ENCODE results near the gene MLLT3.

- TF ChIP-seq CTCF (IDR thresholded peaks at IDR 0.05; ENCODE audit: control extremely low read depth in 1 of 3, insufficient read depth in 1 of 3, low read depth in 1 of 3, low read length in 3 of 3) (no peak), TAF7 (optimal IDR thresholded peaks at IDR 0.05; ENCODE audit: borderline replicate concordance, low read depth, low read length) (no peak), EZH2 (IDR thresholded peaks at IDR 0.05; ENCODE audit: low read depth, low read length, severe bottlenecking) (no peak), POLR2AphosphoS5 (IDR thresholded peaks at IDR 0.05; ENCODE audit: low read depth, low read length) (no peak), EP300 (IDR thresholded peaks at IDR 0.05; ENCODE audit: borderline replicate concordance in 1 of 2, low read depth in 2 of 2, low read length in 2 of 2) (no peak), GABPA (IDR thresholded peaks at IDR 0.05; ENCODE audit: borderline replicate concordance, insufficient read depth, low read length) (no peak), RFX5 (IDR thresholded peaks at IDR 0.05; ENCODE audit: borderline replicate concordance, low read depth, low read length) (no peak), BRCA1 (IDR thresholded peaks at IDR 0.05; ENCODE audit: low read depth, low read length) (no peak), CHD2 (IDR thresholded peaks at IDR 0.05; ENCODE audit: low read length) (no peak), CEBPB (IDR thresholded peaks at IDR 0.05; ENCODE audit: low read depth, low read length) (no peak), GTF2F1 (IDR thresholded peaks at IDR 0.05; ENCODE audit: borderline replicate concordance, low read depth, low read length) (no peak)
These were observed 28.5 kb upstream of the MLLT3 start for GRCh38 chr9:20650750-20651299.

Data from H1 (cell line).